ENCODE measurements around the gene NDRG4.

- TF ChIP-seq CTCF (IDR thresholded peaks at IDR 0.05) (peak in 5 of 6 experiments; percentile 38 to 65 (median 54)), POLR2A (IDR thresholded peaks at IDR 0.05) (no peak)
Measured at GRCh38 chr16:58494981-58495520, 4.9 kb upstream of the NDRG4 start.
